KMS-11 (cell line): Measurements from ENCODE around the gene CEBPZOS.
A peak's percentile ranks its signal among the peaks of the same experiment; 100 is the strongest.
"Not testable (repeated sequence)": the region's sequence is repeated elsewhere in the genome, so short reads cannot be mapped to it uniquely, and the experiment has no call there.

Source experiments
- H2AFZ ChIP-seq: fragments of 200-600 bp; sonication (generic); 2 replicates; pipeline ENCODE4 v1.6.1; 2016; ENCODE audit warnings: antibody characterized with exemption, mixed run types, low read depth
- H3K27ac ChIP-seq: fragments of 200-600 bp; sonication (generic); 2 replicates; pipeline ENCODE4 v1.6.1; 2016; ENCODE audit warnings: mild to moderate bottlenecking, mixed run types
- H3K27me3 ChIP-seq: fragments of 200-600 bp; sonication (generic); 2 replicates; pipeline ENCODE4 v1.6.1; 2017; ENCODE audit warnings: mild to moderate bottlenecking, low read depth, mixed run types, moderate library complexity; ENCODE audit not compliant: insufficient read depth
- H3K36me3 ChIP-seq: fragments of 200-600 bp; sonication (generic); 2 replicates; pipeline ENCODE4 v1.6.1; 2017; ENCODE audit warnings: mild to moderate bottlenecking, mixed run types; ENCODE audit not compliant: insufficient read depth
- H3K4me1 ChIP-seq: fragments of 200-600 bp; sonication (generic); 2 replicates; pipeline ENCODE4 v1.6.1; 2016; ENCODE audit warnings: mild to moderate bottlenecking, low read depth, mixed run types; ENCODE audit not compliant: poor library complexity, severe bottlenecking
- H3K4me2 ChIP-seq: fragments of 200-600 bp; sonication (generic); 2 replicates; pipeline ENCODE4 v1.7.0; 2016; ENCODE audit warnings: mild to moderate bottlenecking, mixed run types
- H3K4me3 ChIP-seq: fragments of 200-600 bp; sonication (generic); IDR thresholded peaks from 2 replicates; pipeline ENCODE4 v1.6.1; 2017; ENCODE audit warnings: low read depth, low read length, mixed read lengths; ENCODE audit not compliant: insufficient read depth
- H3K79me2 ChIP-seq: fragments of 200-600 bp; sonication (generic); 2 replicates; pipeline ENCODE4 v1.6.1; 2016; ENCODE audit warnings: low read depth, mixed run types; ENCODE audit not compliant: insufficient read depth
- H3K9ac ChIP-seq: fragments of 200-600 bp; sonication (generic); 2 replicates; pipeline ENCODE4 v1.6.1; 2016; ENCODE audit warnings: mild to moderate bottlenecking, mixed run types
- H4K20me1 ChIP-seq: fragments of 200-600 bp; sonication (generic); 2 replicates; pipeline ENCODE4 v1.6.1; 2016; ENCODE audit warnings: mild to moderate bottlenecking, mixed run types; ENCODE audit not compliant: insufficient read depth
- TF ChIP-seq, protein P1 (sequence below): fragments of 200-600 bp; sonication (generic); conservative IDR thresholded peaks from 2 replicates; pipeline ENCODE4 v1.6.1; 2017; ENCODE audit warnings: low read depth, mild to moderate bottlenecking, antibody characterized with exemption, low read length, moderate library complexity, mixed read lengths

The CEBPZOS gene

DNA sequence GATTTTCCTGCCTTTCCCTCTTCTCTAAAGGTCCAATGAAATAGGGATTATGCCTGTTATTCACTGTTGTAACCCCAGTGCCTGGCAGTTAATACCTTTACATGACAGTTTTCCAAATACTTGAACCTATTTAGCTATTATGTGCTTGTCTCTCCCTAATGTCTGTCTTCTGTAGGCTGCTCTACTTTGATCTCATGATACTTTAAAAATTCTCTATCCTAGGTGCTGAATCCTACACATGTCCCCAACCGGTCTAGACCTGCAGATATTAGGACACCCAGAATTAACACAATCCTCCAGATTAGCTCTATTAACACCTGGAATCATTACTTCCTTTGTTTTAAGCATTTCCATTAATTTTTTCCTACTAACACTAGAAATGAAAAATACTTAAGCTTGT is 27.8 kb downstream of the CEBPZOS start:
- no peaks in the 10 kb centered on the region for H3K27me3 ChIP-seq
- H4K20me1 ChIP-seq = no peaks in the 10 kb centered on the region; the same call in 1 of the 2 replicates
- H3K4me2 ChIP-seq = no peak overlapping the region

DNA sequence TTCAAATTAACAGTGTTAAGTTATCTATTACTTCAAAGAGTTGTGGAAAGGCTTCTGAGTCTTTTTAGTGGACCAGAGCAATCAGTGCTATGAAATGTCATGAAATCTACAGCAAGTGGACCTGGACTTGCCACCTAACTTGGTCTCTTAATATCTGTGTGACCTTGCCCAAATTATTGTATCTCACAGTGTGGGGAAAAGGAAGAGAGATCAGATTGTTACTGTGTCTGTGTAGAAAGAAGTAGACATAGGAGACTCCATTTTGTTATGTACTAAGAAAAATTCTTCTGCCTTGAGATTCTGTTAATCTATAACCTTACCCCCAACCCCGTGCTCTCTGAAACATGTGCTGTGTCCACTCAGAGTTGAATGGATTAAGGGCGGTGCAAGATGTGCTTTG is 28.8 kb downstream of the CEBPZOS start:
- not testable (repeated sequence) for H2AFZ ChIP-seq, H3K27ac ChIP-seq, H4K20me1 ChIP-seq, H3K4me3 ChIP-seq, H3K27me3 ChIP-seq, H3K4me2 ChIP-seq, H3K9ac ChIP-seq
- Histone ChIP-seq H3K79me2 (peaks cover 47% of the 10 kb centered on the region), H3K4me1 (peaks cover 33% of the 10 kb centered on the region), H3K36me3 (peaks cover 18% of the 10 kb centered on the region; the same call in 1 of the 2 replicates)

More for the DNA sequence above, 27.8 kb downstream of the CEBPZOS start:
- H3K4me1 ChIP-seq = peaks cover 22% of the 10 kb centered on the region
- no peak overlapping the region for H3K4me3 ChIP-seq
- H3K9ac ChIP-seq = no peak overlapping the region
- peaks cover 18% of the 10 kb centered on the region; the same call in 1 of the 2 replicates for H3K36me3 ChIP-seq
- peaks cover 36% of the 10 kb centered on the region for H3K79me2 ChIP-seq
- H2AFZ ChIP-seq = no peak overlapping the region
- TF ChIP-seq, protein P1, sequence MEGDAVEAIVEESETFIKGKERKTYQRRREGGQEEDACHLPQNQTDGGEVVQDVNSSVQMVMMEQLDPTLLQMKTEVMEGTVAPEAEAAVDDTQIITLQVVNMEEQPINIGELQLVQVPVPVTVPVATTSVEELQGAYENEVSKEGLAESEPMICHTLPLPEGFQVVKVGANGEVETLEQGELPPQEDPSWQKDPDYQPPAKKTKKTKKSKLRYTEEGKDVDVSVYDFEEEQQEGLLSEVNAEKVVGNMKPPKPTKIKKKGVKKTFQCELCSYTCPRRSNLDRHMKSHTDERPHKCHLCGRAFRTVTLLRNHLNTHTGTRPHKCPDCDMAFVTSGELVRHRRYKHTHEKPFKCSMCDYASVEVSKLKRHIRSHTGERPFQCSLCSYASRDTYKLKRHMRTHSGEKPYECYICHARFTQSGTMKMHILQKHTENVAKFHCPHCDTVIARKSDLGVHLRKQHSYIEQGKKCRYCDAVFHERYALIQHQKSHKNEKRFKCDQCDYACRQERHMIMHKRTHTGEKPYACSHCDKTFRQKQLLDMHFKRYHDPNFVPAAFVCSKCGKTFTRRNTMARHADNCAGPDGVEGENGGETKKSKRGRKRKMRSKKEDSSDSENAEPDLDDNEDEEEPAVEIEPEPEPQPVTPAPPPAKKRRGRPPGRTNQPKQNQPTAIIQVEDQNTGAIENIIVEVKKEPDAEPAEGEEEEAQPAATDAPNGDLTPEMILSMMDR = no peak
- H3K27ac ChIP-seq = no peak overlapping the region

GRCh38 chr2:37226863-37227262 is 30.6 kb downstream of the CEBPZOS start:
- no peak overlapping the region for H3K4me2 ChIP-seq
- no peak overlapping the region for H3K27ac ChIP-seq
- peaks cover 64% of the 10 kb centered on the region for H3K79me2 ChIP-seq
- no peaks in the 10 kb centered on the region; the same call in 1 of the 2 replicates for H4K20me1 ChIP-seq
- H3K27me3 ChIP-seq = no peaks in the 10 kb centered on the region
- TF ChIP-seq, protein P1 = no peak
- H3K36me3 ChIP-seq = peaks cover 18% of the 10 kb centered on the region; the same call in 1 of the 2 replicates
- H2AFZ ChIP-seq = no peak overlapping the region
- H3K9ac ChIP-seq = no peak overlapping the region
- H3K4me3 ChIP-seq = no peak overlapping the region
- H3K4me1 ChIP-seq = peaks cover 34% of the 10 kb centered on the region

DNA sequence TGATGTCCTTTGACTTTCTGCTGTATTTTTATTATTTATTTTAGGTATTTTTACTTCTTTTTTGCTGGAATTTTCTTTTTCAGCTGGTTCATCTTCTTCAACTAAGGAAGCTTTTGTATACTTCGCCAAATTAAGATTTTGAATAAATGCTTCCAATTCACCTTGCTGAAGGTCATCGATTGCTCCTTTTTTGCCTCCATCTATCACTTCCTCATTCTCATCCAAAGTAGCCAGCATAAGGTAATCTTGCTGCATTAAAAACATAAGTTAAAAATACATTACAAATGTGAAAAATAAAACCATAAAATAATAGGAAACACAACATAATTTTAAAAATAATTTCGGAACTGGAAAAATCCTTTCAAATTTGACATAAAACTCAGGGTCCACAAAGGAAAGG is 32.5 kb downstream of the CEBPZOS start:
- peaks cover 80% of the 10 kb centered on the region for H3K79me2 ChIP-seq
- no peak overlapping the region for H3K4me3 ChIP-seq
- peaks cover 34% of the 10 kb centered on the region for H3K4me1 ChIP-seq
- no peak overlapping the region for H3K9ac ChIP-seq
- no peak overlapping the region for H2AFZ ChIP-seq
- TF ChIP-seq, protein P1 = no peak
- H3K4me2 ChIP-seq = no peak overlapping the region
- no peak overlapping the region for H3K27ac ChIP-seq
- H3K36me3 ChIP-seq = peaks cover 18% of the 10 kb centered on the region; the same call in 1 of the 2 replicates
- no peaks in the 10 kb centered on the region; the same call in 1 of the 2 replicates for H4K20me1 ChIP-seq
- no peaks in the 10 kb centered on the region for H3K27me3 ChIP-seq

DNA sequence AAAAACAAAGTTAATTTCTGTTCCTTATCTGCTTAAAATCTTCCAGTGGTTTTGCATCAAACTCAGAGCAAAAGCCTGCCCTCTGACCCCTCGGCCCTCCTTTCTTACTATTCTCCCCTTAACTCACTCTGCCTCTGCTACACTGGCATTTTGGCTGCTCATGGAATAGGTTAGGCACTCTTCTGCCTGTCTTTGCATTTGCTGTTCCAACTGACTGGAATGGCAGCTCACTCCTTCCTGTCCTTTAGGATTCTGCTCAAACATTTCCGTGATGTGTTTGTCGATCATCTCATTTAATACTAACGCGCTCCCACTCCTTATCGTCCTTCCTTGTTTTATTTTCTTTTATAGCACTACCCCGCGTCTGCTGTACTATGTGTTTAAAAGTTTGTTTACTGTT is 34.3 kb downstream of the CEBPZOS start:
- Histone ChIP-seq H3K36me3 (peaks cover 18% of the 10 kb centered on the region; the same call in 1 of the 2 replicates), H3K27me3 (no peaks in the 10 kb centered on the region), H3K4me1 (peaks cover 29% of the 10 kb centered on the region), H3K79me2 (peaks cover 84% of the 10 kb centered on the region), H4K20me1 (no peaks in the 10 kb centered on the region), H3K27ac (peak overlapping the region; percentile 61; the same call in 1 of the 2 replicates), H3K4me3 (peak overlapping the region; percentile 98), H3K9ac (peak overlapping the region; percentile 69), H2AFZ (peak overlapping the region; percentile 91; the same call in 1 of the 2 replicates), H3K4me2 (peak overlapping the region; percentile 82)
- TF ChIP-seq, protein P1 = no peak
